K562 (cell line): Measurements from ENCODE around the gene PAN2.
"Not testable (repeated sequence)": the region's sequence is repeated elsewhere in the genome, so short reads cannot be mapped to it uniquely, and the experiment has no call there.

ENCODE experiments used
- CTCF ChIP-seq, 3 experiments: IDR thresholded peaks in 2 of 3; conservative IDR thresholded peaks in 1 of 3; 2 replicates each; pipeline ENCODE4 v1.5.1; 2011 to 2012; ENCODE audit warnings: low read length in 3 of 3, mild to moderate bottlenecking in 3 of 3, control low read depth in 2 of 3, improper control_type of control experiment in 1 of 3, inconsistent platforms in 1 of 3, low read depth in 1 of 3, mixed read lengths in 1 of 3, moderate library complexity in 1 of 3; ENCODE audit not compliant: insufficient read depth in 2 of 3
- CUX1 ChIP-seq: fragments of 200-800 bp; sonication (Bioruptor generic); IDR thresholded peaks from 2 replicates; pipeline ENCODE4 v1.6.1; 2016; ENCODE audit warnings: missing genetic modification characterization, missing compliant biosample characterization
- FOSL1 ChIP-seq: fragments of 200-800 bp; sonication (Bioruptor generic); conservative IDR thresholded peaks from 2 replicates; pipeline ENCODE4 v1.6.1; 2016; ENCODE audit warnings: missing genetic modification characterization, missing compliant biosample characterization
- HNRNPL ChIP-seq: fragments of 200-400 bp; formaldehyde crosslinking; IDR thresholded peaks from 2 replicates; pipeline ENCODE4 v1.6.1; 2017; ENCODE audit warnings: low read depth, mild to moderate bottlenecking, low read length
- JUN ChIP-seq, 2 experiments: sonication (generic) in 1 of 2; formaldehyde crosslinking in 1 of 2; IDR thresholded peaks; 2 replicates each; pipeline versions ENCODE4 v1.6.1 to v1.8.0; 2012 to 2022; ENCODE audit warnings: borderline replicate concordance in 2 of 2, mild to moderate bottlenecking in 2 of 2, improper control_type of control experiment in 1 of 2, low read depth in 1 of 2, low read length in 1 of 2, missing genetic modification reagents in 1 of 2
- NR2C2 ChIP-seq, 2 experiments: fragments of 200-800 bp in 1 of 2; sonication (Bioruptor generic) in 1 of 2; sonication (generic) in 1 of 2; formaldehyde crosslinking in 1 of 2; IDR thresholded peaks; 2 replicates each; pipeline versions ENCODE4 v1.6.1 to v1.8.0; 2016 to 2022; ENCODE audit warnings: mild to moderate bottlenecking in 1 of 2, missing compliant biosample characterization in 1 of 2, missing genetic modification characterization in 1 of 2, missing genetic modification reagents in 1 of 2
- POLR2A ChIP-seq: fragments of 450-650 bp; conservative IDR thresholded peaks from 2 replicates; pipeline ENCODE4 v1.6.1; 2016
- POLR2AphosphoS2 ChIP-seq: IDR thresholded peaks from 2 replicates; pipeline ENCODE4 v1.6.1; 2012; ENCODE audit warnings: low read length, improper control_type of control experiment
- POLR2AphosphoS5 ChIP-seq: IDR thresholded peaks from 2 replicates; pipeline ENCODE4 v1.6.1; 2011; ENCODE audit warnings: mild to moderate bottlenecking, low read depth, low read length, moderate library complexity; ENCODE audit not compliant: control insufficient read depth, insufficient read depth
- RBM25 ChIP-seq: fragments of 200-400 bp; formaldehyde crosslinking; IDR thresholded peaks from 2 replicates; pipeline ENCODE4 v1.6.1; 2018; ENCODE audit warnings: low read length, low read depth, moderate library complexity; ENCODE audit not compliant: severe bottlenecking
- SP1 ChIP-seq: sonication (generic); formaldehyde crosslinking; IDR thresholded peaks from 2 replicates; pipeline ENCODE4 v1.8.1; 2022; ENCODE audit warnings: mild to moderate bottlenecking, missing genetic modification reagents
- USF2 ChIP-seq: sonication (generic); formaldehyde crosslinking; IDR thresholded peaks from 2 replicates; pipeline ENCODE4 v1.5.0; 2020; ENCODE audit warnings: missing genetic modification reagents
- ZNF589 ChIP-seq: fragments of 200-800 bp; sonication (Bioruptor generic); IDR thresholded peaks from 2 replicates; pipeline ENCODE4 v1.6.1; 2016; ENCODE audit warnings: low read depth, missing genetic modification characterization, missing compliant biosample characterization

GRCh38 chr12:56321610-56322009 lies 12.2 kb downstream of the PAN2 start:
- not testable (repeated sequence) for TF ChIP-seq USF2; CUX1 (CRISPR knock-in tag); RBM25; ZNF589 (CRISPR knock-in tag); NR2C2 (CRISPR knock-in tag; IDR thresholded peaks at IDR 0.05); NR2C2 (tag; IDR thresholded peaks at IDR 0.05); CTCF (IDR thresholded peaks at IDR 0.05 in 2 of 3, conservative IDR thresholded peaks at IDR 0.05 in 1 of 3; ENCODE audit: insufficient read depth in 2 of 3, low read depth in 1 of 3, low read length in 3 of 3); POLR2AphosphoS2; POLR2AphosphoS5; FOSL1 (tag); JUN (IDR thresholded peaks at IDR 0.05; ENCODE audit: borderline replicate concordance, low read depth, low read length); JUN (CRISPR knock-in tag; IDR thresholded peaks at IDR 0.05; ENCODE audit: borderline replicate concordance); HNRNPL; POLR2A; SP1
